HuH-7.5 (cell line): ENCODE measurements around the gene OLFML1.

Experiments
- DNase-seq: peaks from one replicate; pipeline ENCODE4 v3.0.0; 2011; ENCODE audit warnings: low spot score

Gene OLFML1

GRCh38 chr11:7532405-7533145, 47.3 kb downstream of the OLFML1 start:
- no peak for DNase-seq

- no peak for DNase-seq
These were observed 48.1 kb downstream of the OLFML1 start for GRCh38 chr11:7533199-7534041.

GRCh38 chr11:7534042-7534378, 48.7 kb downstream of the OLFML1 start:
- DNase-seq: no peak

- peak; percentile 27 for DNase-seq
These were observed 50.8 kb downstream of the OLFML1 start for GRCh38 chr11:7536100-7536499.

- no peak for DNase-seq
These were observed 52.0 kb downstream of the OLFML1 start for GRCh38 chr11:7537265-7537664.

GRCh38 chr11:7538031-7538430, 52.7 kb downstream of the OLFML1 start:
- no peak for DNase-seq

- DNase-seq: no peak
These were observed 53.5 kb downstream of the OLFML1 start for GRCh38 chr11:7538466-7539454.

- DNase-seq: no peak
These were observed 55.7 kb downstream of the OLFML1 start for GRCh38 chr11:7540830-7541555.

GRCh38 chr11:7543302-7543701, 58.0 kb downstream of the OLFML1 start:
- DNase-seq: no peak

GRCh38 chr11:7544021-7544420, 58.7 kb downstream of the OLFML1 start:
- no peak for DNase-seq

GRCh38 chr11:7545611-7546010, 60.3 kb downstream of the OLFML1 start:
- DNase-seq: no peak

- no peak for DNase-seq
These were observed 61.1 kb downstream of the OLFML1 start for GRCh38 chr11:7546324-7546791.

- no peak for DNase-seq
These were observed 62.4 kb downstream of the OLFML1 start for GRCh38 chr11:7547687-7548086.

GRCh38 chr11:7548659-7549274, 63.5 kb downstream of the OLFML1 start:
- DNase-seq: no peak

GRCh38 chr11:7549681-7550080, 64.4 kb downstream of the OLFML1 start:
- DNase-seq: no peak

GRCh38 chr11:7551571-7551970, 66.3 kb downstream of the OLFML1 start:
- DNase-seq: no peak

GRCh38 chr11:7552666-7553065, 67.4 kb downstream of the OLFML1 start:
- no peak for DNase-seq

GRCh38 chr11:7555052-7555699, 69.9 kb downstream of the OLFML1 start:
- DNase-seq: no peak

- DNase-seq: no peak
These were observed 72.7 kb downstream of the OLFML1 start for GRCh38 chr11:7558046-7558445.
